Muscle layer of colon (tissue), 2 donors: Measurements from ENCODE around the gene KCNMA1.

ENCODE experiments used
- H3K27ac ChIP-seq: one replicate; pipeline ENCODE4 v1.7.0; 2013; ENCODE audit warnings: low read depth, mild to moderate bottlenecking, low read length, moderate library complexity
- H3K27me3 ChIP-seq, 2 donors: one replicate each; pipeline ENCODE4 v1.7.0; 2013; ENCODE audit warnings: low read length in 2 of 2, mild to moderate bottlenecking in 2 of 2; ENCODE audit not compliant: insufficient read depth in 2 of 2, control insufficient read depth in 1 of 2
- H3K36me3 ChIP-seq: one replicate; pipeline ENCODE4 v1.7.0; 2013; ENCODE audit warnings: mild to moderate bottlenecking, low read length; ENCODE audit not compliant: insufficient read depth
- H3K4me1 ChIP-seq: one replicate; pipeline ENCODE4 v1.7.0; 2013; ENCODE audit warnings: mild to moderate bottlenecking, low read length; ENCODE audit not compliant: insufficient read depth
- H3K4me3 ChIP-seq, 2 donors: one replicate each; pipeline ENCODE4 v1.7.0; 2013; ENCODE audit warnings: low read length in 2 of 2, low read depth in 1 of 2, mild to moderate bottlenecking in 1 of 2, moderate library complexity in 1 of 2
- H3K9ac ChIP-seq: one replicate; pipeline ENCODE4 v1.7.0; 2013; ENCODE audit warnings: low read length
- H3K9me3 ChIP-seq: one replicate; pipeline ENCODE4 v1.7.0; 2013; ENCODE audit warnings: mild to moderate bottlenecking, low read length
- donor health status: abdominal sarcoma.
- donor health status: Adenocarcinoma of cecum.

KCNMA1 gene

GRCh38 chr10:77149001-77149400 lies 488.6 kb downstream of the KCNMA1 start:
- peaks cover 15% of the 10 kb centered on the region for H3K4me1 ChIP-seq
- no peaks in the 10 kb centered on the region for H3K27me3 ChIP-seq
- H3K36me3 ChIP-seq, result no peaks in the 10 kb centered on the region
- H3K4me3 ChIP-seq, result no peak overlapping the region
- H3K9me3 ChIP-seq, result no peaks in the 10 kb centered on the region
- no peak overlapping the region for H3K9ac ChIP-seq
- H3K27ac ChIP-seq, result no peak overlapping the region

- H3K9me3 ChIP-seq, result no peaks in the 10 kb centered on the region
- peaks cover 15% of the 10 kb centered on the region for H3K4me1 ChIP-seq
- H3K27me3 ChIP-seq, result no peaks in the 10 kb centered on the region
- no peaks in the 10 kb centered on the region for H3K36me3 ChIP-seq
- H3K4me3 ChIP-seq, result no peak overlapping the region
- no peak overlapping the region for H3K9ac ChIP-seq
- H3K27ac ChIP-seq, result no peak overlapping the region
Measured at GRCh38 chr10:77147871-77148270, 489.7 kb downstream of the KCNMA1 start.

- no peaks in the 10 kb centered on the region for H3K9me3 ChIP-seq
- peaks cover 15% of the 10 kb centered on the region for H3K4me1 ChIP-seq
- H3K27me3 ChIP-seq, result no peaks in the 10 kb centered on the region
- H3K4me3 ChIP-seq, result no peak overlapping the region
- H3K27ac ChIP-seq, result no peak overlapping the region
- no peaks in the 10 kb centered on the region for H3K36me3 ChIP-seq
- H3K9ac ChIP-seq, result no peak overlapping the region
Measured at GRCh38 chr10:77146712-77147336, 490.8 kb downstream of the KCNMA1 start.

GRCh38 chr10:77144656-77145055 lies 493.0 kb downstream of the KCNMA1 start:
- no peak overlapping the region for H3K9ac ChIP-seq
- H3K27ac ChIP-seq, result no peak overlapping the region
- H3K4me1 ChIP-seq, result peaks cover 15% of the 10 kb centered on the region
- no peaks in the 10 kb centered on the region for H3K27me3 ChIP-seq
- H3K4me3 ChIP-seq, result no peak overlapping the region
- no peaks in the 10 kb centered on the region for H3K36me3 ChIP-seq
- H3K9me3 ChIP-seq, result no peaks in the 10 kb centered on the region

- Histone ChIP-seq H3K9ac (no peak overlapping the region), H3K36me3 (no peaks in the 10 kb centered on the region), H3K27ac (no peak overlapping the region), H3K4me1 (peaks cover 8% of the 10 kb centered on the region), H3K9me3 (no peaks in the 10 kb centered on the region), H3K4me3 (no peak overlapping the region), H3K27me3 (no peaks in the 10 kb centered on the region)
Measured at GRCh38 chr10:77139252-77140160, 498.1 kb downstream of the KCNMA1 start.

- no peak overlapping the region for H3K9ac ChIP-seq
- H3K4me1 ChIP-seq, result peaks cover 8% of the 10 kb centered on the region
- no peaks in the 10 kb centered on the region for H3K36me3 ChIP-seq
- no peaks in the 10 kb centered on the region for H3K9me3 ChIP-seq
- H3K27me3 ChIP-seq, result no peaks in the 10 kb centered on the region
- H3K4me3 ChIP-seq, result no peak overlapping the region
- H3K27ac ChIP-seq, result no peak overlapping the region
Measured at GRCh38 chr10:77138541-77138940, 499.1 kb downstream of the KCNMA1 start.

- Histone ChIP-seq H3K4me3 (no peak overlapping the region), H3K9ac (no peak overlapping the region), H3K27me3 (no peaks in the 10 kb centered on the region), H3K27ac (no peak overlapping the region), H3K36me3 (no peaks in the 10 kb centered on the region), H3K4me1 (peaks cover 8% of the 10 kb centered on the region), H3K9me3 (no peaks in the 10 kb centered on the region)
Measured at GRCh38 chr10:77135555-77135954, 502.1 kb downstream of the KCNMA1 start.

- H3K27ac ChIP-seq, result no peak overlapping the region
- H3K4me3 ChIP-seq, result no peak overlapping the region
- H3K36me3 ChIP-seq, result no peaks in the 10 kb centered on the region
- no peak overlapping the region for H3K9ac ChIP-seq
- H3K4me1 ChIP-seq, result no peaks in the 10 kb centered on the region
- H3K27me3 ChIP-seq, result no peaks in the 10 kb centered on the region
- H3K9me3 ChIP-seq, result no peaks in the 10 kb centered on the region
Measured at GRCh38 chr10:77131214-77131613, 506.4 kb downstream of the KCNMA1 start.

- Histone ChIP-seq H3K36me3 (no peaks in the 10 kb centered on the region), H3K4me1 (no peaks in the 10 kb centered on the region), H3K4me3 (no peak overlapping the region), H3K27me3 (no peaks in the 10 kb centered on the region), H3K27ac (no peak overlapping the region), H3K9me3 (no peaks in the 10 kb centered on the region), H3K9ac (no peak overlapping the region)
Measured at GRCh38 chr10:77127243-77127642, 510.4 kb downstream of the KCNMA1 start.

- no peak overlapping the region for H3K9ac ChIP-seq
- H3K27me3 ChIP-seq, result no peaks in the 10 kb centered on the region
- no peak overlapping the region for H3K4me3 ChIP-seq
- no peak overlapping the region for H3K27ac ChIP-seq
- H3K9me3 ChIP-seq, result no peaks in the 10 kb centered on the region
- H3K4me1 ChIP-seq, result peaks cover 19% of the 10 kb centered on the region
- no peaks in the 10 kb centered on the region for H3K36me3 ChIP-seq
Measured at GRCh38 chr10:77125231-77125630, 512.4 kb downstream of the KCNMA1 start.

GRCh38 chr10:77123330-77123729 lies 514.3 kb downstream of the KCNMA1 start:
- no peak overlapping the region for H3K4me3 ChIP-seq
- H3K4me1 ChIP-seq, result peaks cover 33% of the 10 kb centered on the region
- no peak overlapping the region for H3K27ac ChIP-seq

More at GRCh38 chr10:77123330-77123729, 514.3 kb downstream of the KCNMA1 start:
- Histone ChIP-seq H3K36me3 (no peaks in the 10 kb centered on the region), H3K27me3 (no peaks in the 10 kb centered on the region), H3K9ac (no peak overlapping the region), H3K9me3 (no peaks in the 10 kb centered on the region)
